ENCODE measurements around the gene KCNMB1. TPM values are rescaled to one million over a fixed set of nuclear protein-coding genes. Genes with fewer than 3 reads are reported as not detected.

The KCNMB1 gene
- total RNA-seq, 1 experiment from 2014 or later = 0.24 TPM

GRCh38 chr5:170336065-170336464 lies 53.1 kb downstream of the KCNMB1 start:
- no peak overlapping the region for H3K4me3 Mint-ChIP-seq
- ChIA-PET CTCF (interaction anchor here (6.8 kb wide), 1 partner anchor 69 kb away, joined by 89 read pairs; no protein-coding TSS in a partner anchor), POLR2A (no interaction called here)
- ATAC-seq = no peak
- H3K27ac Mint-ChIP-seq = no peak overlapping the region; the same call in 1 of the 2 replicates
- H3K36me3 Mint-ChIP-seq = peaks cover 3% of the 10 kb centered on the region; the same call in 1 of the 2 replicates
- TF ChIP-seq TCF7 (CRISPR knock-in tag; IDR thresholded peaks at IDR 0.05; ENCODE audit: low read depth) = no peak
- no peak for TF ChIP-seq HMGA2 (CRISPR knock-in tag; IDR thresholded peaks at IDR 0.05)
- no peak for TF ChIP-seq ZBTB21 (CRISPR knock-in tag; IDR thresholded peaks at IDR 0.05; ENCODE audit: borderline replicate concordance)
- TF ChIP-seq FOXP4 (CRISPR knock-in tag; IDR thresholded peaks at IDR 0.05) = no peak
- TF ChIP-seq, protein P1, sequence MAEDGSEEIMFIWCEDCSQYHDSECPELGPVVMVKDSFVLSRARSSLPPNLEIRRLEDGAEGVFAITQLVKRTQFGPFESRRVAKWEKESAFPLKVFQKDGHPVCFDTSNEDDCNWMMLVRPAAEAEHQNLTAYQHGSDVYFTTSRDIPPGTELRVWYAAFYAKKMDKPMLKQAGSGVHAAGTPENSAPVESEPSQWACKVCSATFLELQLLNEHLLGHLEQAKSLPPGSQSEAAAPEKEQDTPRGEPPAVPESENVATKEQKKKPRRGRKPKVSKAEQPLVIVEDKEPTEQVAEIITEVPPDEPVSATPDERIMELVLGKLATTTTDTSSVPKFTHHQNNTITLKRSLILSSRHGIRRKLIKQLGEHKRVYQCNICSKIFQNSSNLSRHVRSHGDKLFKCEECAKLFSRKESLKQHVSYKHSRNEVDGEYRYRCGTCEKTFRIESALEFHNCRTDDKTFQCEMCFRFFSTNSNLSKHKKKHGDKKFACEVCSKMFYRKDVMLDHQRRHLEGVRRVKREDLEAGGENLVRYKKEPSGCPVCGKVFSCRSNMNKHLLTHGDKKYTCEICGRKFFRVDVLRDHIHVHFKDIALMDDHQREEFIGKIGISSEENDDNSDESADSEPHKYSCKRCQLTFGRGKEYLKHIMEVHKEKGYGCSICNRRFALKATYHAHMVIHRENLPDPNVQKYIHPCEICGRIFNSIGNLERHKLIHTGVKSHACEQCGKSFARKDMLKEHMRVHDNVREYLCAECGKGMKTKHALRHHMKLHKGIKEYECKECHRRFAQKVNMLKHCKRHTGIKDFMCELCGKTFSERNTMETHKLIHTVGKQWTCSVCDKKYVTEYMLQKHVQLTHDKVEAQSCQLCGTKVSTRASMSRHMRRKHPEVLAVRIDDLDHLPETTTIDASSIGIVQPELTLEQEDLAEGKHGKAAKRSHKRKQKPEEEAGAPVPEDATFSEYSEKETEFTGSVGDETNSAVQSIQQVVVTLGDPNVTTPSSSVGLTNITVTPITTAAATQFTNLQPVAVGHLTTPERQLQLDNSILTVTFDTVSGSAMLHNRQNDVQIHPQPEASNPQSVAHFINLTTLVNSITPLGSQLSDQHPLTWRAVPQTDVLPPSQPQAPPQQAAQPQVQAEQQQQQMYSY (CRISPR knock-in tag; IDR thresholded peaks at IDR 0.05) = no peak
- TF ChIP-seq MXD4 (CRISPR knock-in tag; IDR thresholded peaks at IDR 0.05; ENCODE audit: borderline replicate concordance) = no peak
- no peak for TF ChIP-seq RELA (CRISPR knock-in tag; IDR thresholded peaks at IDR 0.05; ENCODE audit: borderline replicate concordance)
- no peak for TF ChIP-seq STAT6 (CRISPR knock-in tag; conservative IDR thresholded peaks at IDR 0.05; ENCODE audit: low read depth)
- no peak for DNase-seq (ENCODE audit: low spot score)
- H3K9me3 Mint-ChIP-seq = peaks cover 3% of the 10 kb centered on the region; the same call in 1 of the 2 replicates
- peaks cover 87% of the 10 kb centered on the region for H3K4me1 Mint-ChIP-seq
- H3K27me3 Mint-ChIP-seq (ENCODE audit: low read depth) = no peaks in the 10 kb centered on the region; the same call in 1 of the 2 replicates

- no peaks in the 10 kb centered on the region for H3K36me3 Mint-ChIP-seq
- CTCF ChIA-PET = interaction anchor here (0.8 to 2.6 kb wide), 12 partner anchors 13 to 151 kb away, joined by 3 to 23 read pairs (median 4); no protein-coding TSS in a partner anchor
- POLR2A ChIA-PET = no interaction called here
- H3K27ac Mint-ChIP-seq = peak overlapping the region; percentile 9
- no peak for ATAC-seq
- TF ChIP-seq RELA (CRISPR knock-in tag; IDR thresholded peaks at IDR 0.05; ENCODE audit: borderline replicate concordance) (no peak), NR1H2 (CRISPR knock-in tag; IDR thresholded peaks at IDR 0.05) (no peak), SP1 (CRISPR knock-in tag; conservative IDR thresholded peaks at IDR 0.05) (no peak), ETV6 (CRISPR knock-in tag; IDR thresholded peaks at IDR 0.05) (no peak), ZNF219 (CRISPR knock-in tag; IDR thresholded peaks at IDR 0.05; ENCODE audit: borderline replicate concordance) (no peak), ZNF423 (CRISPR knock-in tag; IDR thresholded peaks at IDR 0.05) (no peak), ZNF263 (CRISPR knock-in tag; IDR thresholded peaks at IDR 0.05; ENCODE audit: low read depth) (no peak), E2F4 (CRISPR knock-in tag; IDR thresholded peaks at IDR 0.05; ENCODE audit: borderline replicate concordance, low read depth) (no peak)
- TF ChIP-seq, protein P2, sequence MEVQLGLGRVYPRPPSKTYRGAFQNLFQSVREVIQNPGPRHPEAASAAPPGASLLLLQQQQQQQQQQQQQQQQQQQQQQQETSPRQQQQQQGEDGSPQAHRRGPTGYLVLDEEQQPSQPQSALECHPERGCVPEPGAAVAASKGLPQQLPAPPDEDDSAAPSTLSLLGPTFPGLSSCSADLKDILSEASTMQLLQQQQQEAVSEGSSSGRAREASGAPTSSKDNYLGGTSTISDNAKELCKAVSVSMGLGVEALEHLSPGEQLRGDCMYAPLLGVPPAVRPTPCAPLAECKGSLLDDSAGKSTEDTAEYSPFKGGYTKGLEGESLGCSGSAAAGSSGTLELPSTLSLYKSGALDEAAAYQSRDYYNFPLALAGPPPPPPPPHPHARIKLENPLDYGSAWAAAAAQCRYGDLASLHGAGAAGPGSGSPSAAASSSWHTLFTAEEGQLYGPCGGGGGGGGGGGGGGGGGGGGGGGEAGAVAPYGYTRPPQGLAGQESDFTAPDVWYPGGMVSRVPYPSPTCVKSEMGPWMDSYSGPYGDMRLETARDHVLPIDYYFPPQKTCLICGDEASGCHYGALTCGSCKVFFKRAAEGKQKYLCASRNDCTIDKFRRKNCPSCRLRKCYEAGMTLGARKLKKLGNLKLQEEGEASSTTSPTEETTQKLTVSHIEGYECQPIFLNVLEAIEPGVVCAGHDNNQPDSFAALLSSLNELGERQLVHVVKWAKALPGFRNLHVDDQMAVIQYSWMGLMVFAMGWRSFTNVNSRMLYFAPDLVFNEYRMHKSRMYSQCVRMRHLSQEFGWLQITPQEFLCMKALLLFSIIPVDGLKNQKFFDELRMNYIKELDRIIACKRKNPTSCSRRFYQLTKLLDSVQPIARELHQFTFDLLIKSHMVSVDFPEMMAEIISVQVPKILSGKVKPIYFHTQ (CRISPR knock-in tag; IDR thresholded peaks at IDR 0.05) = no peak
- TF ChIP-seq, protein P3, sequence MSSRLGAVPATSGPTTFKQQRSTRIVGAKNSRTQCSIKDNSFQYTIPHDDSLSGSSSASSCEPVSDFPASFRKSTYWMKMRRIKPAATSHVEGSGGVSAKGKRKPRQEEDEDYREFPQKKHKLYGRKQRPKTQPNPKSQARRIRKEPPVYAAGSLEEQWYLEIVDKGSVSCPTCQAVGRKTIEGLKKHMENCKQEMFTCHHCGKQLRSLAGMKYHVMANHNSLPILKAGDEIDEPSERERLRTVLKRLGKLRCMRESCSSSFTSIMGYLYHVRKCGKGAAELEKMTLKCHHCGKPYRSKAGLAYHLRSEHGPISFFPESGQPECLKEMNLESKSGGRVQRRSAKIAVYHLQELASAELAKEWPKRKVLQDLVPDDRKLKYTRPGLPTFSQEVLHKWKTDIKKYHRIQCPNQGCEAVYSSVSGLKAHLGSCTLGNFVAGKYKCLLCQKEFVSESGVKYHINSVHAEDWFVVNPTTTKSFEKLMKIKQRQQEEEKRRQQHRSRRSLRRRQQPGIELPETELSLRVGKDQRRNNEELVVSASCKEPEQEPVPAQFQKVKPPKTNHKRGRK (CRISPR knock-in tag; IDR thresholded peaks at IDR 0.05; ENCODE audit: borderline replicate concordance) = no peak
- TF ChIP-seq, protein P4, sequence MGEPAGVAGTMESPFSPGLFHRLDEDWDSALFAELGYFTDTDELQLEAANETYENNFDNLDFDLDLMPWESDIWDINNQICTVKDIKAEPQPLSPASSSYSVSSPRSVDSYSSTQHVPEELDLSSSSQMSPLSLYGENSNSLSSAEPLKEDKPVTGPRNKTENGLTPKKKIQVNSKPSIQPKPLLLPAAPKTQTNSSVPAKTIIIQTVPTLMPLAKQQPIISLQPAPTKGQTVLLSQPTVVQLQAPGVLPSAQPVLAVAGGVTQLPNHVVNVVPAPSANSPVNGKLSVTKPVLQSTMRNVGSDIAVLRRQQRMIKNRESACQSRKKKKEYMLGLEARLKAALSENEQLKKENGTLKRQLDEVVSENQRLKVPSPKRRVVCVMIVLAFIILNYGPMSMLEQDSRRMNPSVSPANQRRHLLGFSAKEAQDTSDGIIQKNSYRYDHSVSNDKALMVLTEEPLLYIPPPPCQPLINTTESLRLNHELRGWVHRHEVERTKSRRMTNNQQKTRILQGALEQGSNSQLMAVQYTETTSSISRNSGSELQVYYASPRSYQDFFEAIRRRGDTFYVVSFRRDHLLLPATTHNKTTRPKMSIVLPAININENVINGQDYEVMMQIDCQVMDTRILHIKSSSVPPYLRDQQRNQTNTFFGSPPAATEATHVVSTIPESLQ (CRISPR knock-in tag; IDR thresholded peaks at IDR 0.05) = no peak
- H3K27me3 Mint-ChIP-seq (ENCODE audit: low read depth) = no peaks in the 10 kb centered on the region; the same call in 1 of the 2 replicates
- H3K4me3 Mint-ChIP-seq = no peak overlapping the region
- H3K4me1 Mint-ChIP-seq = peaks cover 87% of the 10 kb centered on the region
- no peaks in the 10 kb centered on the region for H3K9me3 Mint-ChIP-seq
- DNase-seq (ENCODE audit: low spot score) = no peak
Observed at GRCh38 chr5:170334626-170335025, 54.5 kb downstream of the KCNMB1 start.
